ENCODE measurements around the gene POLA1.

GRCh38 chrX:24696294-24696693 lies 2.6 kb downstream of the POLA1 start:
- TF ChIP-seq CTCF (conservative IDR thresholded peaks at IDR 0.05) (no peak), ZFX (IDR thresholded peaks at IDR 0.05) (no peak)

Measured in C4-2B (cell line).